Kidney (tissue), 14 donors: ENCODE measurements around the gene KDELR3. TPM values are rescaled to one million over a fixed set of nuclear protein-coding genes. Genes with fewer than 3 reads are reported as not detected.
A peak's percentile ranks its signal among the peaks of the same experiment; 100 is the strongest.

Experiments used
- DNase-seq, 5 donors: peaks; one replicate each; pipeline ENCODE4 v3.0.0-alpha.2; 2013 to 2020
- FAIRE-seq: peaks from 2 replicates; lab custom pipeline; 2012; peaks lifted over from hg19 to GRCh38; lab: Jason Lieb, UNC
- H3K27ac ChIP-seq, 2 donors: one replicate each; pipeline ENCODE4 v1.7.0; 2013; ENCODE audit warnings: low read depth in 2 of 2, low read length in 2 of 2, inconsistent platforms in 1 of 2
- H3K27me3 ChIP-seq: one replicate; pipeline ENCODE4 v1.7.1; 2013; ENCODE audit warnings: low read length, inconsistent platforms; ENCODE audit not compliant: control insufficient read depth, insufficient read depth
- H3K36me3 ChIP-seq, 3 donors: one replicate each; pipeline versions ENCODE4 v1.7.0 to v1.7.1; 2013; ENCODE audit warnings: low read length in 3 of 3, control low read depth in 1 of 3, inconsistent platforms in 1 of 3; ENCODE audit not compliant: insufficient read depth in 3 of 3, control insufficient read depth in 2 of 3
- H3K4me1 ChIP-seq, 3 donors: one replicate each; pipeline versions ENCODE4 v1.7.0 to v1.7.1; 2013; ENCODE audit warnings: low read length in 3 of 3, inconsistent platforms in 1 of 3, low read depth in 1 of 3; ENCODE audit not compliant: control insufficient read depth in 2 of 3, insufficient read depth in 2 of 3
- H3K4me3 ChIP-seq, 3 donors: one replicate each; pipeline versions ENCODE4 v1.7.0 to v1.8.1; 2013; ENCODE audit warnings: low read length in 3 of 3, control low read depth in 1 of 3, inconsistent platforms in 1 of 3
- H3K9ac ChIP-seq, 3 donors: one replicate each; pipeline versions ENCODE4 v1.7.0 to v1.7.1; 2013; ENCODE audit warnings: low read length in 3 of 3, control low read depth in 1 of 3, inconsistent platforms in 1 of 3
- H3K9me3 ChIP-seq, 3 donors: one replicate each; pipeline versions ENCODE4 v1.7.0 to v1.7.1; 2013; ENCODE audit warnings: low read length in 3 of 3, control low read depth in 1 of 3, inconsistent platforms in 1 of 3; ENCODE audit not compliant: control insufficient read depth in 2 of 3, insufficient read depth in 1 of 3
- CTCF ChIP-seq: IDR thresholded peaks from 3 replicates; pipeline ENCODE4 v1.5.1; 2012; ENCODE audit warnings: mild to moderate bottlenecking, moderate library complexity, borderline replicate concordance; ENCODE audit not compliant: insufficient read depth; ENCODE audit errors: extremely low read depth
- intact Hi-C: fragments of 100-400 bp; cut with DNase I; formaldehyde crosslinking; loops from one replicate; pipeline ENCODE4 v1.11.1; 2022
- polyA plus RNA-seq: library from polyadenylated mRNA; stranded (reverse); fragments of 350-450 nt; fragmentation: Illumina TruSeq; extraction: RNeasy Lipid Tissue Mini Kit (QIAGEN cat#74804); gene quantifications from one replicate; pipeline ENCODE4 v1.2.3, GENCODE V29; 2014; ENCODE audit warnings: low read depth, low replicate concordance; ENCODE audit not compliant: insufficient read depth
- total RNA-seq: library from RNA; stranded (reverse); fragmentation: NEBNext Ultra II Directional; extraction: Animal tissue kit (Norgen Biotek cat#: 25700); gene quantifications from one replicate; pipeline ENCODE4 v1.2.1, GENCODE V29; 2021
- donor health status: control.
- donor health status: control.
- donor health status: control.
- donor health status: control.
- donor health status: control.
- donor health status: DM: yes; HTN: yes; CAD: no.
- donor health status: Normal renal cell carcinoma (clear cell type).

The KDELR3 gene
- total and polyA plus RNA-seq, 2 donors from 2014 or later, result 11.4 to 16.7 TPM

GRCh38 chr22:38427465-38427864, 40.4 kb upstream of the KDELR3 start:
- no peak overlapping the region for H3K27ac ChIP-seq
- DNase-seq (no peak), FAIRE-seq (no peak)
- H3K4me1 ChIP-seq, result peaks cover 0 to 8% (median 8%) of the 10 kb centered on the region in 3 donors
- no peaks in the 10 kb centered on the region for H3K27me3 ChIP-seq
- no peak overlapping the region for H3K9ac ChIP-seq
- TF ChIP-seq CTCF, result no peak
- H3K36me3 ChIP-seq, result no peaks in the 10 kb centered on the region
- no peaks in the 10 kb centered on the region for H3K9me3 ChIP-seq
- intact Hi-C loops, result no loop called here
- no peak overlapping the region for H3K4me3 ChIP-seq

- Histone ChIP-seq H3K4me1 (peaks cover 0 to 6% (median 4%) of the 10 kb centered on the region in 3 donors), H3K27me3 (no peaks in the 10 kb centered on the region), H3K9me3 (no peaks in the 10 kb centered on the region), H3K4me3 (no peak overlapping the region), H3K27ac (no peak overlapping the region), H3K9ac (no peak overlapping the region), H3K36me3 (no peaks in the 10 kb centered on the region)
- DNase-seq, result no peak
- no peak for TF ChIP-seq CTCF
- no peak for FAIRE-seq
- intact Hi-C loops, result no loop called here
These were observed 40.0 kb upstream of the KDELR3 start for GRCh38 chr22:38427940-38428339.

DNA sequence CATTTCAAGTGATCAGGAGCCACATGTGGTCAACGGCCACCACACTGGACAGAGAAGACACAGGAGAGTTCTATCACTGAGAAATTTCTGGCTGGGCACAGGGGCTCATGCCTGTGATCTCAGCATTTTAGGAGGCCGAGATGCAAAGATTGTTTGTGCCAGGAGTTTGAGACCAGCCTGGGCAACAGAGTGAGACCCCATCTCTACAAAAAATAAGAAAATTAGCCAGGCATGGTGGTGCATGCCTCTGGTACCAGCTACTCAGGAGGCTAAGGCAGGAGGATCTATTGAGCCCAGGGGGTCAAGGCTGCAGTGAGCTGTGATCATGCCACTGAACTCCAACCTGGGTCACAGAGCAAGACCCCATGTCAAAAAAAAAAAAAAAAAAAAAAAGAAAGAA, 39.2 kb upstream of the KDELR3 start:
- intact Hi-C loops, result no loop called here
- no peaks in the 10 kb centered on the region for H3K36me3 ChIP-seq
- no peak for TF ChIP-seq CTCF
- FAIRE-seq (no peak), DNase-seq (no peak)
- no peaks in the 10 kb centered on the region for H3K27me3 ChIP-seq
- H3K9me3 ChIP-seq, result no peaks in the 10 kb centered on the region
- no peaks in the 10 kb centered on the region for H3K4me1 ChIP-seq
- no peak overlapping the region for H3K27ac ChIP-seq
- no peak overlapping the region for H3K4me3 ChIP-seq
- no peak overlapping the region for H3K9ac ChIP-seq

DNA sequence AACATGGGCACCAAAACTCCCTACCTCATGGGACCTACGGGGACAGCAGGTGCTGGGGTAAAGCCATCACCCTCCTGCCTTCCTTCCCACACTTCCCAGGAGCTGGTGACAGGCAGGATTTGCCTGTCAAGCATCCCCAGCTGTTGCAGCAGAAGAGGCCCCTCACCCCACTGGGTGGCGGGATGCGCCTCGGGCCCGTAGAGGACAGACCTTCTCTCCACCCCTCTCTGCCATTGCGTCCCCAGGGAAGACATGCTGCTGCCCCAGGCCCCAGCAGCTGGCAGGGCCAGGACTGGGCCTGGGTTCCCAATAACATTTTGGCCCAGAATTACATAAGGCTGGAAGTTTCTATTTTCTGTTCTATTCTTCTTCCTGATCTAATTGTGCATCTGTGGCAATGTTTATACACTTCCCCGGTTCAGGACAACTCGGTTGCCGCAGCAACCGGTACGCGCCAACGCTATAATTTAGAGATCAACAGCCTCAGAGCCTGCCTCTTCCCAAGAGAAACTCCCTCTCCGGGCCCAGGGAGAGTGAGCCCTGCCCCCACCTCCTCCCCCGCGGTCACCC, 38.3 kb upstream of the KDELR3 start:
- intact Hi-C loops, result no loop called here
- no peak overlapping the region for H3K9ac ChIP-seq
- DNase-seq (peak in 4 of 5 donors; percentile 65 to 86 (median 77)), FAIRE-seq (no peak)
- no peak overlapping the region for H3K4me3 ChIP-seq
- no peak overlapping the region for H3K27ac ChIP-seq
- no peaks in the 10 kb centered on the region for H3K36me3 ChIP-seq
- no peaks in the 10 kb centered on the region for H3K4me1 ChIP-seq
- no peaks in the 10 kb centered on the region for H3K27me3 ChIP-seq
- H3K9me3 ChIP-seq, result no peaks in the 10 kb centered on the region
- TF ChIP-seq CTCF, result no peak
